Esophagus squamous epithelium (tissue), 5 donors: ENCODE measurements around the gene NKX2-3. TPM values are rescaled to one million over a fixed set of nuclear protein-coding genes. Genes with fewer than 3 reads are reported as not detected.

Experiments
- DNase-seq: peaks from one replicate; lab custom pipeline; 2025; lab: John Stamatoyannopoulos, UW
- H3K27ac ChIP-seq, 4 donors: fragments of 200-600 bp; sonication (generic); one replicate each; pipeline ENCODE4 v1.5.1; 2016 to 2019; ENCODE audit warnings: mild to moderate bottlenecking in 1 of 4
- H3K27me3 ChIP-seq, 4 donors: fragments of 200-600 bp; sonication (generic); 1 replicate in 3 of 4; 2 replicates in 1 of 4; pipeline versions ENCODE4 v1.5.1 to v1.6.0; 2017 to 2021; ENCODE audit warnings: antibody characterized with exemption in 1 of 4
- H3K36me3 ChIP-seq, 3 donors: fragments of 200-600 bp; sonication (generic); one replicate each; pipeline ENCODE4 v1.5.1; 2016 to 2019
- H3K4me1 ChIP-seq, 3 donors: fragments of 200-600 bp; sonication (generic); one replicate each; pipeline ENCODE4 v1.5.1; 2017 to 2019
- H3K4me3 ChIP-seq, 4 donors: fragments of 200-600 bp; sonication (generic); 1 replicate in 3 of 4; 2 replicates in 1 of 4; pipeline ENCODE4 v1.5.1; 2016 to 2019; ENCODE audit warnings: mild to moderate bottlenecking in 2 of 4, moderate library complexity in 1 of 4
- H3K9me3 ChIP-seq, 3 donors: fragments of 200-600 bp; sonication (generic); one replicate each; pipeline ENCODE4 v1.5.1; 2016 to 2019
- POLR2A ChIP-seq, 4 donors: fragments of 450-650 bp; IDR thresholded peaks; one replicate each; pipeline ENCODE4 v1.6.1; 2017; ENCODE audit warnings: antibody characterized with exemption in 4 of 4, mild to moderate bottlenecking in 4 of 4, moderate library complexity in 3 of 4
- WGBS, 2 donors: methylation state at CpG; one replicate each; pipeline ENCODE4 v1.1.5; 2018; 5-methylcytosine and 5-hydroxymethylcytosine counted together
- intact Hi-C: fragments of 100-400 bp; cut with DNase I; formaldehyde crosslinking; loops from one replicate; pipeline ENCODE4 v1.15.0; 2022
- total RNA-seq, 4 donors: library from RNA; depleted of rRNA; stranded (reverse); fragments of >200 nt; gene quantifications; one replicate each; pipeline ENCODE4 v1.1.0, GENCODE V29; 2016
- TF ChIP-seq, protein P1 (sequence below), 6 experiments: fragments of 450-650 bp in 4 of 6; fragments of 200-600 bp in 2 of 6; sonication (generic) in 2 of 6; IDR thresholded peaks; one replicate each; pipeline ENCODE4 v1.5.1; 2016 to 2019; ENCODE audit warnings: antibody characterized with exemption in 6 of 6, mild to moderate bottlenecking in 4 of 6, moderate library complexity in 4 of 6
- donor health status: DM: yes; HTN: yes; CAD: no.

The NKX2-3 gene
- total RNA-seq, 4 donors from 2014 or later: 0.19 to 0.40 TPM; not detected in 2

GRCh38 chr10:99525897-99526296 lies 6.8 kb upstream of the NKX2-3 start:
- intact Hi-C loops: no loop called here
- DNase-seq: no peak
- H3K4me1 ChIP-seq: peaks cover 12 to 49% (median 22%) of the 10 kb centered on the region in 3 donors
- H3K9me3 ChIP-seq: no peaks in the 10 kb centered on the region
- H3K36me3 ChIP-seq: no peaks in the 10 kb centered on the region
- H3K27me3 ChIP-seq: peaks cover 13 to 100% (median 56%) of the 10 kb centered on the region in 4 donors
- no peak overlapping the region for H3K4me3 ChIP-seq
- no peak overlapping the region for H3K27ac ChIP-seq
- no peak for TF ChIP-seq POLR2A (IDR thresholded peaks at IDR 0.05)
- TF ChIP-seq, protein P1, sequence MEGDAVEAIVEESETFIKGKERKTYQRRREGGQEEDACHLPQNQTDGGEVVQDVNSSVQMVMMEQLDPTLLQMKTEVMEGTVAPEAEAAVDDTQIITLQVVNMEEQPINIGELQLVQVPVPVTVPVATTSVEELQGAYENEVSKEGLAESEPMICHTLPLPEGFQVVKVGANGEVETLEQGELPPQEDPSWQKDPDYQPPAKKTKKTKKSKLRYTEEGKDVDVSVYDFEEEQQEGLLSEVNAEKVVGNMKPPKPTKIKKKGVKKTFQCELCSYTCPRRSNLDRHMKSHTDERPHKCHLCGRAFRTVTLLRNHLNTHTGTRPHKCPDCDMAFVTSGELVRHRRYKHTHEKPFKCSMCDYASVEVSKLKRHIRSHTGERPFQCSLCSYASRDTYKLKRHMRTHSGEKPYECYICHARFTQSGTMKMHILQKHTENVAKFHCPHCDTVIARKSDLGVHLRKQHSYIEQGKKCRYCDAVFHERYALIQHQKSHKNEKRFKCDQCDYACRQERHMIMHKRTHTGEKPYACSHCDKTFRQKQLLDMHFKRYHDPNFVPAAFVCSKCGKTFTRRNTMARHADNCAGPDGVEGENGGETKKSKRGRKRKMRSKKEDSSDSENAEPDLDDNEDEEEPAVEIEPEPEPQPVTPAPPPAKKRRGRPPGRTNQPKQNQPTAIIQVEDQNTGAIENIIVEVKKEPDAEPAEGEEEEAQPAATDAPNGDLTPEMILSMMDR (IDR thresholded peaks at IDR 0.05): no peak

- H3K4me3 ChIP-seq: no peak overlapping the region
- peaks cover 10 to 100% (median 55%) of the 10 kb centered on the region in 4 donors for H3K27me3 ChIP-seq
Observed at GRCh38 chr10:99526861-99527504, 5.8 kb upstream of the NKX2-3 start.

GRCh38 chr10:99527526-99528493 lies 4.9 kb upstream of the NKX2-3 start:
- 23 to 24% methylated on average over 25 to 34 of the region's 56 CpGs for WGBS, 2 donors

More at GRCh38 chr10:99526861-99527504, 5.8 kb upstream of the NKX2-3 start:
- Histone ChIP-seq H3K4me1 (peaks cover 9 to 44% (median 19%) of the 10 kb centered on the region in 3 donors), H3K27ac (peak overlapping the region in 2 of 4 donors; percentile 21 to 22), H3K36me3 (no peaks in the 10 kb centered on the region), H3K9me3 (no peaks in the 10 kb centered on the region)
- no peak for DNase-seq
- intact Hi-C loops: no loop called here
- 45 to 50% methylated on average over 13 to 24 of the region's 24 CpGs for WGBS, 2 donors
- no peak for TF ChIP-seq POLR2A (IDR thresholded peaks at IDR 0.05)
- TF ChIP-seq, protein P1 (IDR thresholded peaks at IDR 0.05): no peak

GRCh38 chr10:99528494-99529441 lies 4.0 kb upstream of the NKX2-3 start:
- DNase-seq: no peak
- 21 to 26% methylated on average over 10 of the region's 10 CpGs for WGBS, 2 donors
- peaks cover 18 to 100% (median 59%) of the 10 kb centered on the region in 4 donors for H3K27me3 ChIP-seq
- intact Hi-C loops: no loop called here
- no peak overlapping the region for H3K4me3 ChIP-seq
- TF ChIP-seq, protein P1 (IDR thresholded peaks at IDR 0.05): no peak
- no peak for TF ChIP-seq POLR2A (IDR thresholded peaks at IDR 0.05)
- H3K36me3 ChIP-seq: no peaks in the 10 kb centered on the region
- H3K9me3 ChIP-seq: no peaks in the 10 kb centered on the region
- H3K27ac ChIP-seq: no peak overlapping the region
- H3K4me1 ChIP-seq: peaks cover 9 to 42% (median 12%) of the 10 kb centered on the region in 3 donors

More at GRCh38 chr10:99527526-99528493, 4.9 kb upstream of the NKX2-3 start:
- intact Hi-C loops: no loop called here
- peaks cover 18 to 100% (median 53%) of the 10 kb centered on the region in 4 donors for H3K27me3 ChIP-seq
- H3K27ac ChIP-seq: peak overlapping the region in 2 of 4 donors; percentile 21 to 22
- H3K4me3 ChIP-seq: peak overlapping the region in 1 of 4 donors; percentile 3
- no peak for TF ChIP-seq POLR2A (IDR thresholded peaks at IDR 0.05)
- TF ChIP-seq, protein P1 (IDR thresholded peaks at IDR 0.05): no peak
- H3K9me3 ChIP-seq: no peaks in the 10 kb centered on the region
- DNase-seq: no peak
- peaks cover 8 to 42% (median 14%) of the 10 kb centered on the region in 3 donors for H3K4me1 ChIP-seq
- H3K36me3 ChIP-seq: no peaks in the 10 kb centered on the region
